AG09309 (cell line): ENCODE measurements around the gene TMEM151B.
A peak's percentile ranks its signal among the peaks of the same experiment; 100 is the strongest.

Experiments used
- DNase-seq: peaks from one replicate; pipeline ENCODE4 v3.0.0-alpha.2; 2010; ENCODE audit warnings: low read depth
- H3K4me3 ChIP-seq: 2 replicates; pipeline ENCODE4 v1.5.1; 2011; ENCODE audit warnings: mild to moderate bottlenecking, low read depth, low read length, moderate library complexity; ENCODE audit not compliant: control insufficient read depth
- CTCF ChIP-seq: IDR thresholded peaks from 2 replicates; pipeline ENCODE4 v1.5.1; 2011; ENCODE audit warnings: mild to moderate bottlenecking, low read depth, low read length, inconsistent platforms; ENCODE audit not compliant: insufficient read depth, control insufficient read depth; ENCODE audit errors: missing control alignments

The TMEM151B gene

GRCh38 chr6:44233567-44234100 is 36.6 kb upstream of the TMEM151B start:
- no peak overlapping the region for H3K4me3 ChIP-seq
- no peak for TF ChIP-seq CTCF
- DNase-seq, result no peak

DNA sequence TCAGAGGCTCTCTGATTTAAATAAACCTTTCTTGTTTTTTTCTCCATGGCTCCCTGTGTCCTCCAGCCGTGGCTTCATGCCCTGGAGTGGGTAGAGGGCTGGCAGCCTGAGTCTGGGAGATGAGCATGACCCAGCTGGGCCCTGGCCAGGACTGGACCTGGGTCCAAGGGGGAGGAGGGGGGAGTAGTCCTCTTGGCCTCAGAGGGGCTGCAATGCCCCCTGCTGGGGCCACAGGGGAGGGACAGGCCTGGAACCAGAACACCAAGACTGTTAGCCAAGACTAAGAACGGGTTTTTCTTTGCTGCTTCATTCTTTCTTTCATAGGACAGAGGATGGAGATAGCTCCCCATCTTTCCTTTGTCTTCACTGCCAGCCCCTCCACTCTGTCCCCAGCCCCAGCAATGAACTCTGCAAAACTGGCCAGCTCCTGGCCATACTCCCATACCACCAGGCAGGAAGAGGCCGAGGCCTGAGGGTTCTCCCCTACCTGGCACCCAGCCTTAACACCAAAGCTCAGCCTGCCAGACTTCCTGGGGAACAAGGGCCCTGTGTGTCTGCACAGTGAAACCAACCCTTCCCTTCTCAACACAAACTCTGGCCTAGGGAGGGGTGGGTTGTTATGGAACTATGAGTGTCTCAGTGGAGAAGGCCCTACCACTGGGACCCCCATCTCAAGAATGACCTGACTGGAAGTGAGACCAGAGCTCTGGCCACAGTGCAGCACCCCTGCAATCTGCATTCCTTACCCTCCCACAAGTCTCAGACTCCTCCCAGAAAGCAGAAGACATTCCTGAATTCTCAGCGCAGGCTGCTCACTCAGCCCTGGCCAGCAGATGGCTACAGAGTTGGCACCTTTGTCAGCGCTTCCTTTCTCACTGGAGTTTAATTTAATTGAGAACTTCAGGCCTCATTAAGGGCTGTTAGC is 35.9 kb upstream of the TMEM151B start:
- no peak for DNase-seq
- TF ChIP-seq CTCF, result peak; percentile 81
- no peak overlapping the region for H3K4me3 ChIP-seq

DNA sequence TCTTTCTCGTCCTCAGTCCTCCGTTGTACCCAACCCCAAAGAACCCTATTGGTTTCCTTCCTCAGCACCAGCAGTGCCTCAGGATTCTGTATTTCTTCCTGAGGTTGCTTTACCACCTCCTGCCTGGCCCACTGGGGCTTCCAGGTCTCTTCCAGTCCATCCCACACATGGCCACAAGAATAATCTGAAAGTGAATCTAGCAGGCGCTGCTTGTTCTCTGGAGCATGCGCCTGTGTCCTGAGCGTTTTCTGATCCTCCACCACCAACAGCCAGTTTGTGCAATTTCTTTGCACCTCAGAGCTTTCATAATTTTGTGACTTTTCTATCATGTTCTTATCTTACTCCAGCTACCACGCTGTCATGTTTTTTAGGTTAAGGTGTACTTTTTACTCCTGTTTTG is 35.0 kb upstream of the TMEM151B start:
- no peak for DNase-seq
- no peak for TF ChIP-seq CTCF

GRCh38 chr6:44235891-44236516 is 34.2 kb upstream of the TMEM151B start:
- no peak for DNase-seq
- TF ChIP-seq CTCF, result no peak
- no peak overlapping the region for H3K4me3 ChIP-seq

More for the DNA sequence above, 35.0 kb upstream of the TMEM151B start:
- H3K4me3 ChIP-seq, result no peak overlapping the region

GRCh38 chr6:44237021-44237812 is 33.0 kb upstream of the TMEM151B start:
- TF ChIP-seq CTCF, result no peak
- DNase-seq, result peak; percentile 89
- peak overlapping the region; percentile 61 for H3K4me3 ChIP-seq

GRCh38 chr6:44237813-44238433 is 32.3 kb upstream of the TMEM151B start:
- peak; percentile 81 for TF ChIP-seq CTCF
- no peak for DNase-seq
- H3K4me3 ChIP-seq, result peak overlapping the region; percentile 61
